ENCODE data around the gene AFG1L. TPM values are rescaled to one million over a fixed set of nuclear protein-coding genes. Genes with fewer than 3 reads are reported as not detected.

The AFG1L gene
- total RNA-seq, 2 donors from 2014 or later: 3.5 TPM

DNA sequence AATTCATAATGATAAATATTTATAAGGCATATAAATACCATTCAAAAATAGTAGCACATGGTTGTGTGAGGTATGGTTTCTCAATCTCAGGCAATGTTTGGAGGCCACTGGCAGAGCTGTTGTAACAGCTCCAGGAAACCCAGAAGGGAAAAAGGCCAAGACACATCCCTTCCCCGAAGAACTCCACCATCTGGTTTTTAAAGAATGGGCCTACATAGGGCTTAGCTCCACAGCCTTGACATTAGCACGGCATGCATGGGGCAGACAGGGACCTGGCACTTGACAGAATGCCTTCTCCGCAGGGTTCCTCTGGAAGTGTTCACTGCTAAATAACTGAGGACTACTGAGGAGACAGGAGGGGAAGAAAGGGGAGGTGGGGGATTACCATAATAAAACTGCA is 249.8 kb downstream of the AFG1L start:
- intact Hi-C loops (cut with DNase I): loop anchor here (5.0 kb wide), 1 partner anchor 528 kb away; no protein-coding TSS in a partner anchor
- no peak for DNase-seq (ENCODE audit: low spot score)
- Histone ChIP-seq H3K27me3 (replicated peaks; ENCODE audit: insufficient read depth) (no peaks in the 10 kb centered on the region), H3K4me3 (no peak overlapping the region), H3K36me3 (no peaks in the 10 kb centered on the region), H3K9me3 (no peaks in the 10 kb centered on the region), H3K4me1 (replicated peaks) (no peaks in the 10 kb centered on the region), H3K27ac (no peak overlapping the region)
- TF ChIP-seq, protein P1, sequence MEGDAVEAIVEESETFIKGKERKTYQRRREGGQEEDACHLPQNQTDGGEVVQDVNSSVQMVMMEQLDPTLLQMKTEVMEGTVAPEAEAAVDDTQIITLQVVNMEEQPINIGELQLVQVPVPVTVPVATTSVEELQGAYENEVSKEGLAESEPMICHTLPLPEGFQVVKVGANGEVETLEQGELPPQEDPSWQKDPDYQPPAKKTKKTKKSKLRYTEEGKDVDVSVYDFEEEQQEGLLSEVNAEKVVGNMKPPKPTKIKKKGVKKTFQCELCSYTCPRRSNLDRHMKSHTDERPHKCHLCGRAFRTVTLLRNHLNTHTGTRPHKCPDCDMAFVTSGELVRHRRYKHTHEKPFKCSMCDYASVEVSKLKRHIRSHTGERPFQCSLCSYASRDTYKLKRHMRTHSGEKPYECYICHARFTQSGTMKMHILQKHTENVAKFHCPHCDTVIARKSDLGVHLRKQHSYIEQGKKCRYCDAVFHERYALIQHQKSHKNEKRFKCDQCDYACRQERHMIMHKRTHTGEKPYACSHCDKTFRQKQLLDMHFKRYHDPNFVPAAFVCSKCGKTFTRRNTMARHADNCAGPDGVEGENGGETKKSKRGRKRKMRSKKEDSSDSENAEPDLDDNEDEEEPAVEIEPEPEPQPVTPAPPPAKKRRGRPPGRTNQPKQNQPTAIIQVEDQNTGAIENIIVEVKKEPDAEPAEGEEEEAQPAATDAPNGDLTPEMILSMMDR (IDR thresholded peaks at IDR 0.05): no peak
- TF ChIP-seq POLR2AphosphoS5 (IDR thresholded peaks at IDR 0.05) (no peak), POLR2A (IDR thresholded peaks at IDR 0.05) (no peak)
- 40% methylated on average over 3 of the region's 3 CpGs for WGBS

DNA sequence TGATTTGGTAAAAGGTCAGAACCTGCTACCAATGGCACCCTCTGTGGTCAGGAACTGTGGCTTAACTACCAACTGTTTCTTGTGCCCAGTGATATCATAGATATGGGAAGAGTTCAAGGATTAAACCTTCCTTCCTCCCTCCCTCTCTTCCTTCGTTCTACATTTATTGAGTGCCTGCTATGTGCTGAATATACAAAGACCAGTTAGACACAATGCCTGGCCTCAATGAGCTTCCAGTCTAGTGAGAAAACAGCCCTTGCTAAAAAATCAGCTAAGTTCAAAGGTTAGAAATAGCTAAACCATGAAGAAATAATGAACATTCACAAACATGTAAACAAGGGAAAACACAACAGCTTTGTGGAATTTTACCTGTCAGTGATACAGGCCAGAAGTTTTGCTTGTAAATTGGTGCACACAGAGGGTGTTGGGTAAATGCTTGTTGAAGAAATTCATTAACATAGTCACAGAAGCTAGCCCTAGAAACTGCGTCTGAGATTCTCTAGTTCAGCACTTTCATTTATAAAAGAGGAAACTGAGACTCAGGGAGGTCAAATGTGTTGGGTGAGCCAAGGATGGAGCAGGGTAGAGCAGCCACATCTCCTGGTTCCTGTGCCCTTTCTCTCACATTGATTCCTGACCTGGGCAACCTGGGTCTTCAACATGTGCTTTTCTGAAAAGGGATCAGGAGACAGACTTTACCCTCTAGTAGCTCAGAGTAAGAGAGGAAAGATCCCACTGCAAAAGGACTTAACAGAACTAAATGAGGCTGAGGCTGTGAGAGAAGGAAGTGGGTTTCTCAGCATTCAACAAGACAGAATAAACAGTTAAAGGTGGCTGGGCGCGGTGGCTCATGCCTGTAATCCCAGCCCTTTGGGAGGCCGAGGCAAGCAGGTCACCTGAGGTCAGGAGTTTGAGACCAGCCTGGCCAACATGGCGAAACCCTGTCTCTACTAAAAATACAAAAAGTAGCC is 251.5 kb downstream of the AFG1L start:
- no peak for TF ChIP-seq POLR2A (IDR thresholded peaks at IDR 0.05)
- TF ChIP-seq POLR2AphosphoS5 (IDR thresholded peaks at IDR 0.05): no peak
- TF ChIP-seq, protein P1 (IDR thresholded peaks at IDR 0.05): no peak
- 83% methylated on average over 6 of the region's 6 CpGs for WGBS
- H3K4me1 ChIP-seq (replicated peaks): no peaks in the 10 kb centered on the region
- H3K4me3 ChIP-seq: no peak overlapping the region
- no peak overlapping the region for H3K27ac ChIP-seq
- H3K27me3 ChIP-seq (replicated peaks; ENCODE audit: insufficient read depth): no peaks in the 10 kb centered on the region
- no peak for DNase-seq (ENCODE audit: low spot score)
- H3K36me3 ChIP-seq: no peaks in the 10 kb centered on the region
- no peaks in the 10 kb centered on the region for H3K9me3 ChIP-seq
- intact Hi-C loops (cut with DNase I): no loop called here

DNA sequence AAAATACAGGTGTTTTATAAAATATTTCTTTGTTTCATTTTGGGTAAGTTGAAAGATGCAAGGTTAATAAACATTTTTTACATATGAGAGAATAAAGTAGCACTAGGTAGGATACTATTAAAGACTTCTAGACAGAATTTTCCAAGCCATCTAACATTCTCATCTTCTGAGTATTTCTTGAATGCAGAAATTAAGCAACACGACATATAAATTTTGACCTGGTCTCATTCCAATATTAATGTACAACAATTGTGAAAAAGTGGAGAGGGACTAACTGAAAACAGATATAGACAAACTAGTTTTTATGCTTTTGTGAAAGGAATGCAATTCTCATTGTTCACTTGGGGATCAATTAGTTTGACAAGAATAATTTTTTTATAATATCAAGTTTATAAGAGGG is 254.4 kb downstream of the AFG1L start:
- DNase-seq (ENCODE audit: low spot score): no peak
- Histone ChIP-seq H3K27me3 (replicated peaks; ENCODE audit: insufficient read depth) (no peaks in the 10 kb centered on the region), H3K27ac (no peak overlapping the region), H3K36me3 (no peaks in the 10 kb centered on the region), H3K4me3 (no peak overlapping the region), H3K9me3 (no peaks in the 10 kb centered on the region), H3K4me1 (replicated peaks) (no peaks in the 10 kb centered on the region)
- TF ChIP-seq POLR2A (IDR thresholded peaks at IDR 0.05): no peak
- TF ChIP-seq, protein P1 (IDR thresholded peaks at IDR 0.05): no peak
- TF ChIP-seq POLR2AphosphoS5 (IDR thresholded peaks at IDR 0.05): no peak
- WGBS: 83% methylated on average over 1 of the region's 1 CpG
- intact Hi-C loops (cut with DNase I): no loop called here

DNA sequence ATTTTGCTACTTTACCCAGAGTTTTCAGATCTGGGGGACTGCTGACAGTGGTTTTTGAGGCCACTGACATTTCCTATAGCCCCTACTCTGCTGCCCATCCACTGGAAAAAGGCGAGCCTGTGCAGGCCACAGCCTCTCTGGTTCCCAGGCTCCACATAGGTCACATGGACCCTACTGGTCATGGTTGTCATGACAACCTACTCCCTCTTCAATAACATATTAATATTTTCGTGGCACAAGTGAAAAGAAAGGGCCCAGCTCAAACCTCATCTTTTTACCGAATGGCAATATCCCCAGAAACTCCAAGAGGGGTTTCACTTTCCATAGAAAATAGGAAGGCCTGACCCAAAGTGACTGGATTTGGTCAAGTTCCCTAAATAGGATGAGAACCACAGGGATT is 254.9 kb downstream of the AFG1L start:
- H3K27me3 ChIP-seq (replicated peaks; ENCODE audit: insufficient read depth): no peaks in the 10 kb centered on the region
- no peaks in the 10 kb centered on the region for H3K36me3 ChIP-seq
- intact Hi-C loops (cut with DNase I): no loop called here
- H3K27ac ChIP-seq: no peak overlapping the region
- H3K4me1 ChIP-seq (replicated peaks): no peaks in the 10 kb centered on the region
- no peak for DNase-seq (ENCODE audit: low spot score)
- WGBS: 80% methylated on average over 3 of the region's 3 CpGs
- H3K9me3 ChIP-seq: no peaks in the 10 kb centered on the region
- no peak overlapping the region for H3K4me3 ChIP-seq
- TF ChIP-seq POLR2AphosphoS5 (IDR thresholded peaks at IDR 0.05): no peak
- TF ChIP-seq POLR2A (IDR thresholded peaks at IDR 0.05): no peak
- TF ChIP-seq, protein P1 (IDR thresholded peaks at IDR 0.05): no peak

DNA sequence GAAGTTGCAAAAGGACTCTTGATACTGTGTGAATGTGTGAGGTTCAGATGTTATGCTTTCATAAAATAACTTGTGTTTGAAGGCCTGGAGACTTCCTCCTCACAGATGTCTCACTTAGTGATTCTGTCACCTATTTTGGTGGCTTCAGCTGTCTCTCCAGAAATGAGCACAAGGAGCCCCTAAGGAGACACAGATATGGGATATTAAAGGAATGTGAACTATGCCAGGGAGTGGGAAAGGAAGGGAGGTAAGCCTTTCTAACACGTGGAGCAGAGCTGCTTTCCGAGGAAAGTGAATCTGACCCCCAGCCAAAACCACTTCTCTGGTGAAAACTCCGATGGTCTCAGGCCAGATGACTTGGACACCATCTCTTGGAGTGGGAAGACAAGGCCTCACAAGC is 255.4 kb downstream of the AFG1L start:
- intact Hi-C loops (cut with DNase I): no loop called here
- no peak for DNase-seq (ENCODE audit: low spot score)
- H3K4me1 ChIP-seq (replicated peaks): no peaks in the 10 kb centered on the region
- no peaks in the 10 kb centered on the region for H3K9me3 ChIP-seq
- 66% methylated on average over 3 of the region's 3 CpGs for WGBS
- H3K27ac ChIP-seq: no peak overlapping the region
- TF ChIP-seq POLR2A (IDR thresholded peaks at IDR 0.05): no peak
- H3K4me3 ChIP-seq: no peak overlapping the region
- no peaks in the 10 kb centered on the region for H3K27me3 ChIP-seq (replicated peaks; ENCODE audit: insufficient read depth)
- no peaks in the 10 kb centered on the region for H3K36me3 ChIP-seq

Measured in prostate gland (tissue), 2 donors.